DMS53 (cell line): Measurements from ENCODE around the gene SWSAP1.

Experiments used
- DNase-seq: peaks from one replicate; lab custom pipeline; 2025; lab: John Stamatoyannopoulos, UW

SWSAP1 gene

GRCh38 chr19:11355160-11356073, 19.0 kb upstream of the SWSAP1 start, which contains the start of gene PLPPR2:
TSS of gene PLPPR2 (plus strand) at chr19:11355432. CDS start at chr19:11357674, 2,242 bp downstream.
- DNase-seq: peak; percentile 95

GRCh38 chr19:11356074-11356397, 18.4 kb upstream of the SWSAP1 start:
- no peak for DNase-seq

- no peak for DNase-seq
Observed at GRCh38 chr19:11356676-11357550, 17.6 kb upstream of the SWSAP1 start.

- no peak for DNase-seq
Observed at GRCh38 chr19:11359421-11359820, 15.0 kb upstream of the SWSAP1 start.

GRCh38 chr19:11361037-11361770, 13.3 kb upstream of the SWSAP1 start:
- peak; percentile 39 for DNase-seq

GRCh38 chr19:11361771-11362731, 12.4 kb upstream of the SWSAP1 start:
- DNase-seq: no peak

GRCh38 chr19:11363881-11364280, 10.6 kb upstream of the SWSAP1 start:
- no peak for DNase-seq

GRCh38 chr19:11364296-11364904, 10.1 kb upstream of the SWSAP1 start:
- no peak for DNase-seq

- no peak for DNase-seq
Observed at GRCh38 chr19:11364935-11365334, 9.5 kb upstream of the SWSAP1 start.

GRCh38 chr19:11365557-11366117, 8.8 kb upstream of the SWSAP1 start:
- DNase-seq: no peak

- DNase-seq: no peak
Observed at GRCh38 chr19:11367528-11367927, 6.9 kb upstream of the SWSAP1 start.

- no peak for DNase-seq
Observed at GRCh38 chr19:11370744-11371143, 3.7 kb upstream of the SWSAP1 start.

- DNase-seq: peak; percentile 95
Observed at GRCh38 chr19:11373166-11373884, 1.1 kb upstream of the SWSAP1 start.

- DNase-seq: peak; percentile 72
Observed at GRCh38 chr19:11373885-11374432, 507 bp upstream of the SWSAP1 start.

GRCh38 chr19:11375143-11375948, 880 bp downstream of the SWSAP1 start:
- peak; percentile 79 for DNase-seq

- peak; percentile 55 for DNase-seq
Observed at GRCh38 chr19:11377237-11377636, 2.8 kb downstream of the SWSAP1 start.

- DNase-seq: no peak
Observed at GRCh38 chr19:11377756-11378155, 3.3 kb downstream of the SWSAP1 start.
